CD14-positive monocyte (primary cell): Measurements from ENCODE around the gene EFL1. TPM values are rescaled to one million over a fixed set of nuclear protein-coding genes. Genes with fewer than 3 reads are reported as not detected.

Experiments
- DNase-seq, 3 donors: peaks; one replicate each; pipeline ENCODE4 v3.0.0-alpha.2; 2011 to 2022
- H2AFZ ChIP-seq: 2 replicates; pipeline ENCODE4 v1.6.0; 2012; ENCODE audit warnings: mild to moderate bottlenecking, low read depth, low read length, inconsistent platforms; ENCODE audit not compliant: insufficient read depth, poor library complexity, severe bottlenecking
- H3K27ac ChIP-seq, 2 donors: 1 replicate in 1 of 2; 2 replicates in 1 of 2; pipeline ENCODE4 v1.5.1; 2012 to 2013; ENCODE audit warnings: low read length in 2 of 2, control low read depth in 1 of 2, inconsistent platforms in 1 of 2, low read depth in 1 of 2, mild to moderate bottlenecking in 1 of 2
- H3K27me3 ChIP-seq, 2 donors: one replicate each; pipeline versions ENCODE4 v1.6.0 to v1.6.1; 2011 to 2013; ENCODE audit warnings: low read length in 2 of 2; ENCODE audit not compliant: control insufficient read depth in 2 of 2, insufficient read depth in 2 of 2
- H3K36me3 ChIP-seq, 2 donors: replicated peaks in 1 of 2; 1 replicate in 1 of 2; 2 replicates in 1 of 2; pipeline versions ENCODE4 v1.5.1 to v1.6.1; 2012 to 2013; ENCODE audit warnings: low read length in 2 of 2, control low read depth in 1 of 2, inconsistent platforms in 1 of 2, mild to moderate bottlenecking in 1 of 2; ENCODE audit not compliant: insufficient read depth in 2 of 2, control insufficient read depth in 1 of 2
- H3K4me1 ChIP-seq, 2 donors: 1 replicate in 1 of 2; 2 replicates in 1 of 2; pipeline versions ENCODE4 v1.5.1 to v1.6.1; 2012 to 2013; ENCODE audit warnings: low read length in 2 of 2, control low read depth in 1 of 2, inconsistent platforms in 1 of 2, mild to moderate bottlenecking in 1 of 2, moderate library complexity in 1 of 2; ENCODE audit not compliant: insufficient read depth in 2 of 2, control insufficient read depth in 1 of 2
- H3K4me2 ChIP-seq: replicated peaks from 2 replicates; pipeline ENCODE3; 2012; ENCODE audit warnings: low read length, moderate library complexity, mild to moderate bottlenecking; ENCODE audit not compliant: poor library complexity, severe bottlenecking; ENCODE audit errors: extremely low read depth
- H3K4me3 ChIP-seq, 3 experiments: fragments of 200-600 bp in 1 of 3; sonication (generic) in 1 of 3; replicated peaks in 1 of 3; 1 replicate in 2 of 3; 2 replicates in 1 of 3; pipeline ENCODE4 v1.5.1; 2011 to 2013; ENCODE audit warnings: low read length in 3 of 3, mild to moderate bottlenecking in 3 of 3, control low read depth in 2 of 3, low read depth in 2 of 3, inconsistent platforms in 1 of 3, moderate library complexity in 1 of 3
- H3K79me2 ChIP-seq: 2 replicates; pipeline ENCODE4 v1.6.0; 2012; ENCODE audit warnings: mild to moderate bottlenecking, control low read depth, inconsistent platforms, low read length, moderate library complexity; ENCODE audit not compliant: insufficient read depth
- H3K9ac ChIP-seq: 2 replicates; pipeline ENCODE4 v1.6.0; 2017; ENCODE audit warnings: low read length, mild to moderate bottlenecking; ENCODE audit not compliant: insufficient read depth, poor library complexity, severe bottlenecking
- H3K9me3 ChIP-seq, 2 donors: replicated peaks in 1 of 2; 1 replicate in 1 of 2; 2 replicates in 1 of 2; pipeline versions ENCODE4 v1.5.1 to v1.6.1; 2012 to 2013; ENCODE audit warnings: low read length in 2 of 2, control low read depth in 1 of 2; ENCODE audit not compliant: control insufficient read depth in 1 of 2, insufficient read depth in 1 of 2
- H4K20me1 ChIP-seq: 2 replicates; pipeline ENCODE4 v1.6.0; 2012; ENCODE audit warnings: mild to moderate bottlenecking, low read length, control low read depth, moderate library complexity; ENCODE audit not compliant: insufficient read depth
- H3K27ac Mint-ChIP-seq, 7 donors: one replicate each; pipeline ENCODE4 v1.8.0; 2020; ENCODE audit warnings: mild to moderate bottlenecking in 7 of 7, mixed read lengths in 7 of 7, moderate library complexity in 6 of 7, inconsistent platforms in 2 of 7
- H3K27me3 Mint-ChIP-seq, 3 donors: one replicate each; pipeline ENCODE4 v1.8.0; 2021 to 2022; ENCODE audit warnings: low read depth in 3 of 3, mild to moderate bottlenecking in 3 of 3, mixed read lengths in 3 of 3, moderate library complexity in 3 of 3, inconsistent platforms in 1 of 3
- H3K36me3 Mint-ChIP-seq, 2 donors: one replicate each; pipeline ENCODE4 v1.8.0; 2020; ENCODE audit warnings: mixed read lengths in 2 of 2, inconsistent platforms in 1 of 2, mild to moderate bottlenecking in 1 of 2
- H3K4me1 Mint-ChIP-seq: one replicate; pipeline ENCODE4 v1.8.0; 2020; ENCODE audit warnings: mild to moderate bottlenecking, mixed read lengths
- H3K4me3 Mint-ChIP-seq, 2 donors: one replicate each; pipeline ENCODE4 v1.8.0; 2020; ENCODE audit warnings: mild to moderate bottlenecking in 2 of 2, mixed read lengths in 2 of 2, moderate library complexity in 1 of 2
- H3K9me3 Mint-ChIP-seq, 7 donors: one replicate each; pipeline ENCODE4 v1.8.0; 2020 to 2022; ENCODE audit warnings: mixed read lengths in 7 of 7, mild to moderate bottlenecking in 6 of 7, moderate library complexity in 6 of 7, inconsistent platforms in 2 of 7
- CTCF ChIP-seq: fragments of 200-600 bp; IDR thresholded peaks from one replicate; pipeline ENCODE4 v1.8.0; 2022; ENCODE audit warnings: antibody characterized with exemption, mild to moderate bottlenecking
- WGBS: methylation state at CpG from one replicate; pipeline ENCODE4 v1.1.5; 2013; ENCODE audit warnings: missing lambda C conversion rate; ENCODE audit not compliant: insufficient coverage; 5-methylcytosine and 5-hydroxymethylcytosine counted together
- intact Hi-C, 2 donors: fragments of 100-400 bp; cut with micrococcal nuclease; formaldehyde crosslinking; loops; one replicate each; pipeline versions ENCODE4 v1.15.0 to v1.15.1; 2023
- polyA plus RNA-seq, 3 donors: library from polyadenylated mRNA; depleted of rRNA in 1 of 3; unstranded in 2 of 3; stranded (reverse) in 1 of 3; fragments of 300-500 nt in 2 of 3; fragments of >200 nt in 1 of 3; fragmentation: Illumina TruSeq in 2 of 3; gene quantifications; 1 replicate in 2 of 3; 2 replicates in 1 of 3; pipeline ENCODE4 v1.2.3, GENCODE V29; 2012 to 2021

The EFL1 gene
- polyA plus RNA-seq, 3 donors = 5.2 to 10.0 (median 7.1) TPM

- no peak for DNase-seq
- H4K20me1 ChIP-seq = no peaks in the 10 kb centered on the region
- peak overlapping the region in 1 of 7 donors; percentile 28 for H3K27ac Mint-ChIP-seq
These were observed 42.2 kb upstream of the EFL1 start for GRCh38 chr15:82304778-82305090.

GRCh38 chr15:82303956-82304777 lies 41.6 kb upstream of the EFL1 start:
- no peaks in the 10 kb centered on the region for H3K4me1 Mint-ChIP-seq
- Histone ChIP-seq H4K20me1 (no peaks in the 10 kb centered on the region), H3K4me1 (no peaks in the 10 kb centered on the region), H3K9ac (no peak overlapping the region), H3K27me3 (no peaks in the 10 kb centered on the region), H3K4me2 (no peak overlapping the region), H3K9me3 (no peaks in the 10 kb centered on the region), H2AFZ (no peak overlapping the region), H3K27ac (no peak overlapping the region), H3K4me3 (no peak overlapping the region), H3K36me3 (no peaks in the 10 kb centered on the region), H3K79me2 (no peaks in the 10 kb centered on the region)
- H3K36me3 Mint-ChIP-seq = no peaks in the 10 kb centered on the region
- peak overlapping the region in 1 of 7 donors; percentile 28 for H3K27ac Mint-ChIP-seq
- no peak for DNase-seq
- intact Hi-C loops = no loop called here
- 87% methylated on average over 4 of the region's 12 CpGs for WGBS
- H3K9me3 Mint-ChIP-seq = no peaks in the 10 kb centered on the region
- H3K27me3 Mint-ChIP-seq = peaks cover 0 to 2% (median 0%) of the 10 kb centered on the region in 3 donors
- no peak overlapping the region for H3K4me3 Mint-ChIP-seq
- no peak for TF ChIP-seq CTCF

More at GRCh38 chr15:82304778-82305090, 42.2 kb upstream of the EFL1 start:
- Histone ChIP-seq H3K9me3 (no peaks in the 10 kb centered on the region), H2AFZ (no peak overlapping the region), H3K9ac (no peak overlapping the region), H3K4me2 (no peak overlapping the region), H3K4me3 (no peak overlapping the region), H3K4me1 (no peaks in the 10 kb centered on the region), H3K79me2 (no peaks in the 10 kb centered on the region), H3K27ac (no peak overlapping the region), H3K36me3 (no peaks in the 10 kb centered on the region), H3K27me3 (no peaks in the 10 kb centered on the region)
- Mint-ChIP-seq H3K36me3 (no peaks in the 10 kb centered on the region), H3K4me1 (no peaks in the 10 kb centered on the region), H3K27me3 (peaks cover 0 to 2% (median 0%) of the 10 kb centered on the region in 3 donors), H3K9me3 (no peaks in the 10 kb centered on the region), H3K4me3 (no peak overlapping the region)
- no CpG with 5 or more reads among the region's 4 CpGs for WGBS
- intact Hi-C loops = no loop called here
- TF ChIP-seq CTCF = no peak
